B cell (primary cell): Measurements from ENCODE around the gene BUD31.

Experiments
- CTCF ChIP-seq: fragments of 200-600 bp; IDR thresholded peaks from one replicate; pipeline ENCODE4 v1.8.0; 2022; ENCODE audit warnings: antibody characterized with exemption, mild to moderate bottlenecking
- EZH2 ChIP-seq: IDR thresholded peaks from 2 replicates; pipeline ENCODE4 v1.6.1; 2012; ENCODE audit warnings: borderline replicate concordance, low read depth, mild to moderate bottlenecking, moderate library complexity, low read length; ENCODE audit not compliant: insufficient read depth, poor library complexity, severe bottlenecking

GRCh38 chr7:99433158-99433557 is 24.4 kb downstream of the BUD31 start:
- TF ChIP-seq CTCF, result no peak
- no peak for TF ChIP-seq EZH2
